ENCODE measurements around the gene E4F1. TPM values are rescaled to one million over a fixed set of nuclear protein-coding genes. Genes with fewer than 3 reads are reported as not detected.

The E4F1 gene
- total and polyA plus RNA-seq, 10 of the 15 experiments (the other 5 are each of a cell fraction or from before 2014, with no cell fraction given), result 0.23 to 36.5 (median 14.5) TPM

DNA sequence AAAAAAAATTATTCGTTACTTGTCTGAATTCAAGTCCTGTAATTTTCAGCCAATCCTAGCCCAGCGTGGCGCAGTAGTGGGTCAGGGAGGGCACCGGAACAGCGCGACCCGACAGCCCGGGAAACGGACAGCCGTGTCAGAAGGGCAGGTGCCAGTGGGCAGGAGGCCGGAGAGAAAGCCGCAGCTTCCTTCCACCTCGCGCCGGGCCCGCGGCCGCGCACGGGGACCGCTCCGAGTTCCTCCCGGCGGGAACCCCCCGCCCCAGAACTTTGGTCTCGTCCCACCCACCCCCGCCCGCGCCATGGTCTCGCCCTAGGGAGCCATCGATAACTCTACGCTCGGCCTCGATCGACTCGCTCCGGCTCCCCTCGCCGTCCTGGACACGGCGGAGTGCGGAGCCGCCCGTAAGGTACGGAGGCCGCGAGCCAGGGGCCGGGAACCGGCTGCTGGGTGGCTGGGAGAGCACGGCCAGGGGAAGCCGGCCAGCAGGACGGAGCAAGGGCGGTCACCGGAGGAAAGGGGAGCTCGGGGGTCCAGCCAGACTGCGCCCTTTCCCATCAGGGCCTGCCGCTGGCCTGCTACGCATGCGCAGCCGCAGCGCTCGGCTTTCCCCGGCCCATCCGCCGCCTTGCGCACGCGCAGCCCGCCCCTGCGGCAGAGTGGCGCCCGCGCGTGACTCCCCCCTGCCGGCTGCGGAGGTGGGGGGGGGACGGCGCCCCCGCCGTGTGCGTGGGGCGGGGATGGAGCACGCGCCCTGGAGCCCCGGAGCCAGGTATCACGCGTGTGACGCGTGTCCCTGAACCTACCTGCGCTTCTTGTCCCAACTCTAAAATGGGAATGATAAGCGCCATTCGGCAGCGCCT lies 18.1 kb upstream of the E4F1 start, which contains the start of gene MLST8 (continued):
- TF ChIP-seq PML (IDR thresholded peaks at IDR 0.05; ENCODE audit: low read length) (peak; percentile 94), ATF7 (IDR thresholded peaks at IDR 0.05; ENCODE audit: low read depth) (peak; percentile 95), NR2C1 (IDR thresholded peaks at IDR 0.05) (no peak), CTCF (IDR thresholded peaks at IDR 0.05 in 2 of 3, conservative IDR thresholded peaks at IDR 0.05 in 1 of 3; ENCODE audit: control insufficient read depth in 2 of 3, extremely low read depth in 1 of 3, insufficient read depth in 1 of 3, low read depth in 3 of 3, low read length in 3 of 3) (peak in 1 of 3 experiments; percentile 2; a peak in 1 of 6 replicates), RB1 (IDR thresholded peaks at IDR 0.05; ENCODE audit: borderline replicate concordance) (peak; percentile 91; the same call in 1 of the 2 replicates), MEF2A (IDR thresholded peaks at IDR 0.05; ENCODE audit: insufficient read depth, low read depth, low read length) (no peak), HCFC1 (IDR thresholded peaks at IDR 0.05; ENCODE audit: low read length) (peak; percentile 80), BACH1 (IDR thresholded peaks at IDR 0.05; ENCODE audit: borderline replicate concordance) (peak; percentile 96), SMAD5 (IDR thresholded peaks at IDR 0.05; ENCODE audit: low read depth) (peak; percentile 84), NR2C2 (IDR thresholded peaks at IDR 0.05; ENCODE audit: borderline replicate concordance, control insufficient read depth, insufficient read length, low read depth) (peak; percentile 92), RBBP5 (conservative IDR thresholded peaks at IDR 0.05) (no peak), CEBPB (IDR thresholded peaks at IDR 0.05; ENCODE audit: borderline replicate concordance in 1 of 2, low read depth in 2 of 2, low read length in 2 of 2) (no peak), RAD21 (IDR thresholded peaks at IDR 0.05; ENCODE audit: insufficient read depth, low read depth, low read length) (no peak), POLR2AphosphoS2 (IDR thresholded peaks at IDR 0.05; ENCODE audit: low read depth, low read length) (peak; percentile 95), CREB1 (IDR thresholded peaks at IDR 0.05; ENCODE audit: low read depth) (peak; percentile 56), SUZ12 (IDR thresholded peaks at IDR 0.05; ENCODE audit: unreplicated experiment) (no peak), NFYA (IDR thresholded peaks at IDR 0.05; ENCODE audit: borderline replicate concordance, low read depth, low read length) (no peak), YBX1 (IDR thresholded peaks at IDR 0.05) (no peak), NBN (IDR thresholded peaks at IDR 0.05) (peak; percentile 34; the same call in 1 of the 2 replicates), MYC (IDR thresholded peaks at IDR 0.05; ENCODE audit: insufficient read depth, insufficient read length, insufficient replicate concordance, low read length, severe bottlenecking) (peak; percentile 93), NFIC (IDR thresholded peaks at IDR 0.05; ENCODE audit: low read depth, low read length) (no peak)
- TF ChIP-seq, protein P1, sequence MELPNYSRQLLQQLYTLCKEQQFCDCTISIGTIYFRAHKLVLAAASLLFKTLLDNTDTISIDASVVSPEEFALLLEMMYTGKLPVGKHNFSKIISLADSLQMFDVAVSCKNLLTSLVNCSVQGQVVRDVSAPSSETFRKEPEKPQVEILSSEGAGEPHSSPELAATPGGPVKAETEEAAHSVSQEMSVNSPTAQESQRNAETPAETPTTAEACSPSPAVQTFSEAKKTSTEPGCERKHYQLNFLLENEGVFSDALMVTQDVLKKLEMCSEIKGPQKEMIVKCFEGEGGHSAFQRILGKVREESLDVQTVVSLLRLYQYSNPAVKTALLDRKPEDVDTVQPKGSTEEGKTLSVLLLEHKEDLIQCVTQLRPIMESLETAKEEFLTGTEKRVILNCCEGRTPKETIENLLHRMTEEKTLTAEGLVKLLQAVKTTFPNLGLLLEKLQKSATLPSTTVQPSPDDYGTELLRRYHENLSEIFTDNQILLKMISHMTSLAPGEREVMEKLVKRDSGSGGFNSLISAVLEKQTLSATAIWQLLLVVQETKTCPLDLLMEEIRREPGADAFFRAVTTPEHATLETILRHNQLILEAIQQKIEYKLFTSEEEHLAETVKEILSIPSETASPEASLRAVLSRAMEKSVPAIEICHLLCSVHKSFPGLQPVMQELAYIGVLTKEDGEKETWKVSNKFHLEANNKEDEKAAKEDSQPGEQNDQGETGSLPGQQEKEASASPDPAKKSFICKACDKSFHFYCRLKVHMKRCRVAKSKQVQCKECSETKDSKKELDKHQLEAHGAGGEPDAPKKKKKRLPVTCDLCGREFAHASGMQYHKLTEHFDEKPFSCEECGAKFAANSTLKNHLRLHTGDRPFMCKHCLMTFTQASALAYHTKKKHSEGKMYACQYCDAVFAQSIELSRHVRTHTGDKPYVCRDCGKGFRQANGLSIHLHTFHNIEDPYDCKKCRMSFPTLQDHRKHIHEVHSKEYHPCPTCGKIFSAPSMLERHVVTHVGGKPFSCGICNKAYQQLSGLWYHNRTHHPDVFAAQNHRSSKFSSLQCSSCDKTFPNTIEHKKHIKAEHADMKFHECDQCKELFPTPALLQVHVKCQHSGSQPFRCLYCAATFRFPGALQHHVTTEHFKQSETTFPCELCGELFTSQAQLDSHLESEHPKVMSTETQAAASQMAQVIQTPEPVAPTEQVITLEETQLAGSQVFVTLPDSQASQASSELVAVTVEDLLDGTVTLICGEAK (IDR thresholded peaks at IDR 0.05; ENCODE audit: borderline replicate concordance), result no peak
- TF ChIP-seq, protein P2, sequence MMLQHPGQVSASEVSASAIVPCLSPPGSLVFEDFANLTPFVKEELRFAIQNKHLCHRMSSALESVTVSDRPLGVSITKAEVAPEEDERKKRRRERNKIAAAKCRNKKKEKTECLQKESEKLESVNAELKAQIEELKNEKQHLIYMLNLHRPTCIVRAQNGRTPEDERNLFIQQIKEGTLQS (IDR thresholded peaks at IDR 0.05; ENCODE audit: borderline replicate concordance, extremely low read depth, low read depth, low read length), result peak; percentile 70
